NCI-H345 treated with DMSO at 0.1 percent for 48 hours (cell line): ENCODE results near the gene SETD3.

Source experiments
- DNase-seq: peaks from one replicate; lab custom pipeline; 2025; ENCODE audit not compliant: unreplicated experiment; lab: John Stamatoyannopoulos, UW

SETD3 gene

DNA sequence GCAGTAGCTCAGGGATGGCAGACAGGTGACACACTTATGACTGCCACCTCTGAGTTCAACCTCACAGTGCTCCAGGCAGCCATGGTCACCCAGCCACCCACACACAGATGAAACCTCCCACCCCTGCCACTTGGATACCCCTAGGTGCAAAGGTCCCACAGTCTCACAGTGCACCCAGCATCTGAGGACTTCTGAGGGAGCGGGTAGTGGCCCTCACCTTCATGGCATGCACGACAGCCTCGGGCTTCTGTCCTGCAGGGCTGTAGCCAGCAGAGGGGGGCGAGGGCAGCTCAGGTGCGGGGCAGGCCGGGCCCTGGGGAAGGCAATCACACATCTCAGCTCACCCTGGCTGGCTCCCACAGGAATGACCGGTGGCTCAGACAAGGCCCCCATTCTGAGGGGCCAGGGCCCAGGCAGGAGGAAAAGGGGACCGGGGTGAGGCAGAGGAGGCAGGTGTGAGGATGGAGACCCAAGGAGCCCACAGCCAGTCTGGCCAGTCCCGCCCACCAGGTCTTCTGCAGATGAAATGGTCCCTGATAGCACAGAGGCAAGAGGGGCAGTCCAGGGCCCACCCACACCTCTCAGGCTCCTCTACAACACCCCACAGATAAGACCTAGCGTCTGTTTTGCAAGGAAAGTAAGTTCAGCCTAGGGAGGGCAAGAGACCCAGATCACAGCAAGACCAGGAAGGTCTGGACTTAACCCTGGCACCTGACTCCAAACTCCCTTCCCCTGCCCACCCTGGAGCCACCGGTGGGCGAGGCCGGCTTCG is 36.4 kb upstream of the SETD3 start:
- DNase-seq = no peak

DNA sequence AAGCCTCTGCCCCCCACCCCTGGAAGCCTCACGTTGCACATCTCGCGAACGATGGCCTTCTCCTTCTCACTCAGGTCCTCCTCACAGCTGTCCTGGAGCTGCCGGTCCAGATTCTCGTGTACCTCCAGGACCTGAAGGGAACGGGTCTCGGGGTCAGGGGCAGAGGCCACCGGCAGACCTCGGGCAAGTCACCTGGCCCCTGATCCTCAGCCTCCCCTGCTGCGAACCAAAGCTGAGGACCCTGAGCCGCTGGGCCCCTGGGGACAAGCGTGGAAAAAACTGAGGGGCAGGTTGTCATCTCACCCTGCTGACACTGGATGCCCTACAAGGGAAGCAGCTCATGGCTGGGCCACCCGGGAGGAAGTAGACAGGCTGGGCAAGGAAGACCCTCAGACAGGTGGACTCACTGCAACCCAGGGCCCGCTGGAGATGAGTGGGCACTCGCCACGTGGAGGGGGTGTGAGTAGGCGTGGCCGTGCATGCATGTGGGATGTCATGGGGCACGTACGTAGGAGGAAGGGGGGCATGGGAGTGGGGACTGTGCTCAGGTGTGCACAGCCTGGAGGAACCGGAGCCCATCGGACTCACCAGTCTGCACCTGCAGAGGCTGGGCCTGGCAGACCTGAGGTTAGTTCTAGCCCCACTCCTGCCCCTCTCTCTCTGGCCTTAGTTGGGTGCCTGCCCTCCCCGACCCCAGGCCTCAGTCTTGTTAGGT is 35.7 kb upstream of the SETD3 start:
- DNase-seq = no peak

DNA sequence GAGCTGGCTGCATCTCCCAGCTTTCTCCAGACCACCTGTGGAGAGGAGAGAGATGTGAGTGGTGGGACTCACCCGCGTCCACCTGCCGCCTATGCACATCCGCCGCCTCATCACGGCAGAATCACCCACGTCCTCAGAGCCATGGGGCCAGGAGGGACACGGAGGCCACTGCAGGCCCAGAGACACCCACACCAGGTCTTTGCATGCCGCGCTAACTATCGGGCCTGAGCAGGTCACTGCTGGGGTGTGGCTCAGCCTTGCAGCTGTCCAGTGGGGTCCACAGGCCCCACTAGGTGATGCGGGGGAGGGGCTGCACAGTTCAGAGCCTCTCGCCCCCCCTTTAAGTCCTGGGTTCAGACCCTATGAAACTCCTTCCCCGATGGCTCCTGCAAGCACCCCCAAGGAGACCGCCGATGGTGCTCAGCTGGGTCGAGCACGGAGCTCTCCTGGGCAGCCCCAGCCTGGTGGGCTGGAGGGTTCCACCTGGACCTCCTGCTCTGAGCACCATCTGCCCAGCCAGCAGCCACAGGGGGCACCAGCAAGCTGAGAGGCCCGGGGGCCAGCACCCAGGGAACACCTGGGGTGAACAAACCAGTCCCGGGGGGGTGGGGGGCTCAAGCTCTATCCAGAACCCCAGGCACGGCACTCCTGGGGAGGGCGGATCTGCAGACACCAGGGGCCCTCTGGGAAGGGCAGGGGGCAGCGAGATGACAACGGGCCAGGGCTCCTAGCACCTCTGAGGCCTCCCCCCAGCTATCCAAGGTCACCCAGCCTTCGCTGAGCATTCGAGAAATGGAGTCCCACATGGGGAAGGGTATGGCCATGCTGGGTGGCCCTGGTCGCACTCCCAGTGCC is 34.9 kb upstream of the SETD3 start:
- no peak for DNase-seq

DNA sequence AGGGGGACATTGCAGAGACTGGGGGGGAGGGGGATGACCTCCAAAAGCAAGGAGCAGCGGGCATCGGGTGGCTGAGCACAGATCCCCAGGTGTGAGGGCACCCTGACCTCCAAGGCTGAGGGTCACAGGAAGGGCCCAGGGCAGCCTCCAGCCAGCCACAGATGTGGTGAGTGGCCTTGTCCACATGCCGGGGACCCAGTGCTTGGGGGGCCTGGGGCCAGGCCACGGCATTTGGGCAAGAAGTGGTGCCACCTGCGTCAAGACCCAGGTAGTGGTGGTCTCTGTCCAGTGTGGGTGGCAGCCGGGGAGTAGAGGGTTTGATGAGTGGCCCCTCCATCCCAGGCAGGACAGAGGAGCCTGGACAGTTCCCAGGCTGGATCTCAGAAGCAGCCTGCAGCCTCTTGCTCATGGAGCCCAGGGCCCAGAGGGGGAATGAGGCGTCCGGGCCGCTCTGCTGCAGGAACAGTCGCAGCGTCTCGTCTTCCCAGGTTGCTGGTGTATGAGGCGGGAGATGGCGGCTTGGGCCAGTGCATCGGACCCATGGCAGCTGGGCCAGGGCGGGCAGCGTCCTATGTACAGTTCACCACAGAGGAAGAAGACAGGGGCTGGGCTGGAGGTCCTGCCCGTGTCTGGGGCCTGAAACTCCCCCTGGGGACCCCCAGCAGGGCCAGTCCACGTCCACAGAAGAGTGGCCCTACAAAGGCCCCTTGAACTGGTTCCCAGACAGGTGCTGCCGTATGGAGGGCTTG is 34.1 kb upstream of the SETD3 start:
- DNase-seq = no peak

DNA sequence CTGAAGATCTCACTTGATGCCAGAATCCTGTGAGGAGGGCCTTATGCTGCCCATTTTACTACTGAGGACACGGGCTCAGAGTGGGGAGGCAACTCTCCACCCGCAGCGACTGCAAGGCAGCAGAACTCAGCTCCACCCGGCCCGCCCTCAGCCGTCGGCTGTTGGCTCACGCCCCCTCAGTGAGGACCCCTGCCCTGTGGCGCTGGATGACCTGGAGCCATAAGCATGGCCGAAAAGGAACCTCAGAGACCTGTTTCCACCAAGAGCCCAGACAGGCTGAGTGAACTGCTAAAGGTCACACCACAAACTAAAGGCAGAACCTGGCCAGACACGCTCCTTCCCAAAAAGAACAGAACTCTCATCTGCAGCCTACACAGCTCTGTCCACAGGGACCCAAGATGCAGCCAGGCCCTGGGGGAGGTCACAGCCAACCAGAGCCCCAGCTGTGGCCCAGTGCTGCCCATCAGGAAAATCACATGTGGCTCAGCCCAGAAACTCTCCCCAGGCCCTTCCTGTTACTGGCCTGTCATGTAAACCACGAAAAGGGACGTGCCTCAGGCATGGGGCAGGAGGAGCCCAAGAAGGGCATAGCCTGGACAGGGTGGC is 33.4 kb upstream of the SETD3 start:
- DNase-seq = no peak

DNA sequence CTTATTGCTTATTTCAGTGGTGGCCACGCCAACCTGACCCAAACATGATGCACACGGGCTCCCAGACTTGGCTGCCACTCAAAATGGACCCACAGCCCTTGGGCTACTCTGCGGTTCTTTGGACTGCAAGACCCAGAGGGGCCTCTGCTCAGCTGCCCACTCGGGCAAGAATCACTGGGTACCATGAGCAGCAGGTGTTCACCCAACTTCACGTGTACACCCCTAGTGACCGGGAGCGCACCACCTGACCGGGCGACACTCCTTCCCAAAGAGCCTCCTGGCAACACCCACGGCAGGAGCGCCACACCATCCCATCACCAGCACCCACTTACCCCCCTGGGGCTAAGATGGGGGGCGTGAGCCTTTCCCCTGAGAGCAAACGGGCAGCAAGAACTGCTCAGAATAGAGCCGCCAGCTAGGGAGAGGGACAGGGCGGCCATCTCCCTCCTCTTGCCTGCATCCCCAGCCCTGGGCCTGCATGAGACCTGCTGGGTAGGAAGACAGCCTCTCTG is 32.6 kb upstream of the SETD3 start:
- DNase-seq = no peak

DNA sequence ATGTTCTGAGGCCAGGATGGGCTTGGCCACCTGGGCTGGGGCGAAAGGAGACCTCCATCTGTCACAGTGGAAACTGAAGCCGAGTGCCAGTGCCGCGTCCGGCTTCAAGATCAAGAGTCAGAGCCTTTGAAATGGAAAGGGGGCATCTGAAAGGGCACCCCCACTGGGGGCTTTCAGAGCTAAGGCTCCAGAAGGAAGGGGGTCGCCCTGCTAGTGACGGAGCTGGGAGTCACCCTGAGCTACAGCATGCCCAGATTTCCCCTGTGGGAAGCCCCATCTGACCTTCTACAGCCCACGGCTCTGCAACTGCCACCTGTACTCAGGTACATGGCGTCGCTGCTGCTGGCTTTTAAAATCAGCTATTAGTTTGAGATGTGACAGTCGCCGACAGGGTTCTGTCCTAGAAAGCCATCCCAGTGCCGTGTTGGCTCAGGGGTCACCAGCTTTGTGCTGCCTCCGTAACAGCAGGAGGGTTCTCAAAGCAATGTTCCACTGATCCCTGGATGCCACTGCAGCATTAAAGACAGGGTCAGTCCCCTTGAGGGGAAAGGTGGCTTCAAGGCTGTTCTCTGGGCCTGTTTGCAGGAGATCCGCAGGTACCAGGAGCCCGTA is 32.0 kb upstream of the SETD3 start:
- no peak for DNase-seq

DNA sequence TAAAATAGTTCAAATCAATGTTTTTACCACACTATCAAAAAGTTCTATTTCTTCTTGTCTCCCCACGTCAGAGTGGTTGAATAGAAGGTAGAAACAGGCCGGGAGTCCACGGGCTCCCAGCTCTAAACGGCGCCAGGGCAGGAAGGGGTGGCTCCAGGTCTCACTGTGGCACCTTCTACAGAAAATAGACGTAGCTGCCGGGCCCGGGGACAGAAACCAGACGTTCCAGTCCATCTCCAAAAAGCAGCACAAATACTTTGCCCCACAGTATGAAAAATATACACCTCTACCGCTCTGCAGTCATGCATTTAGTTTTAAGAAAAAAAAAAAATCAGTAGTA is 31.4 kb upstream of the SETD3 start:
- DNase-seq = no peak

DNA sequence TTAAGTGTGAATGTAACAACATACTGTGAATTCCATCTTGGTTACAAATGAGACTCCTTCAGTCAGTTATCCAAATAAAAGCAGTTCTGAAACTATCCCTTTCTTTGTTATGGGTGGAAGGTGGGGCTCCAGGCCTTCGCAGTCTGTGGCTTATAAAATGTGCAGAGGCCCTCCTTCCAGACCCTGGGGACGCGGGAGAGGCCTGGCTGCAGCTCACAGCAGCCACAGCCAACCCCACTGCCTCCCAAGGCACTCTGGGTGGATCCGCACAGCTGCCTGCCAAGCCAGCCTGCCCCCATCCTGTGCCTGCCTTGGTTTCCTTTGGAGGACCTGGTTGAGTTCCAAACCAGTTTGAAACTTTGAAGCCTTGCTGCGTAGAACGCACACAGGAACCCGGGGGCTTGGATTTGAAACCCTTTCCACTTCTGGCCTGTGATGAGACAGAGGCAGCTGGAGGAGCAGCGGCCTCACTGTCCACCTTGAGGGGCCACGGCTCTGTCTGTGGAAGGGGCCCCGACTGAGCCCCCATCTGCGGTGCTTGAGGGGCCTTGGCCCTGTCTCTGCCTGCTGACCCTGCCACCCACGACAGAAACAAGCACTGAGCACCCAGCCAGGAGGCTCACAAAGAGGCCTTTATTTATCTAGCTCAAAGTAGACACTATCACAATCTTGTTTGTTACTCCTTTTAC is 30.9 kb upstream of the SETD3 start:
- DNase-seq = no peak

DNA sequence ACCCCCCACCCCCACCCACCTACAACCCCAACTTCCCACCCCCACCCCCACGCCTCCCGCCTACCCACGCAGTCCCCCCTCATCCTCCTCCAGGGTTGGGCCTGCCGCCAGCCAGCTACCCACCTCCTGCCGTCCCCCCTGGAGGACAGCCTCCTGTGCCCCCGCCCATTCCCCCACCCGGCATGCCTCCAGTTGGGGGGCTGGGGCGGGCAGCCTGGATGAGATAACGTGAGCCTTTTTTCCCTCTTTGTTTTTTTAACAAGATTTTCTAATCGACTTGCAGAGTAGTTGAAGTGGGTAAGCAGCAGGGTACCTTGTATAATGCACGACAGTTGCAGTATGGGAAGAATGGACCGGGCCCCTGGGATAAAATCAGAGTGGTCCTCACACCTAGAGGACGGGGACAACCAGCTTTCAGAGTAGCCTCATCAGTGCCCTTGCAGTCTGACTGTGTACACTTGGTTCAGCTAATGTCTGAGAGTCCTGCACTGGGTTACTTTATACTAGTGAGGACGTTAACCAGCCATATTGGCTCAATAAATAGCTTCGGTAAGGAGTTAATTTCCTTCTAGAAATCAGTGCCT is 30.0 kb upstream of the SETD3 start:
- DNase-seq = no peak

DNA sequence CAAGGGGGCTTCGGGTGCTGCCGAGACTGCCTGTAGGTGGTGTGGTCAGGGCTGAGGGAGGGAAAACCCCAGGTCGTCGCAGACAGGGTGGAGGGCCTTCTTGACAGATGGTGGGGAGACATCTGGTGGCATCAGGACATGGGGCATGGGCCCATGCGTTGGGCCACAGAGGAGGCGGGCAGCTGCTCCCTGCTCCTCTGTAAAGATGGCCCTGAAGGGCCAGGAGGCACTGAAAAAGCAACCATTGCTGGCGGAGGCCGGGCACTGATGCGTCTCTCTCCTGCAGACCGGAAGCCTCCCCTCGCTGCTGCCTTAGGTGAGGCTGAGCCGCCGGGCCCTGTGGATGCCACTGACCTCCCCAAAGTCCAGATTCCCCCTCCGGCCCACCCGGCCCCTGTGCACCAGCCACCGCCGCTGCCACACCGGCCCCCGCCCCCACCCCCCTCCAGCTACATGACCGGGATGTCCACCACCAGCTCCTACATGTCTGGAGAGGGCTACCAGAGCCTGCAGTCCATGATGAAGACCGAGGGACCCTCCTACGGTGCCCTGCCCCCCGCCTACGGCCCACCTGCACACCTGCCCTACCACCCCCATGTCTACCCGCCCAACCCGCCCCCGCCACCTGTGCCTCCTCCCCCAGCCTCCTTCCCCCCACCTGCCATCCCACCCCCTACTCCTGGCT is 29.4 kb upstream of the SETD3 start:
- DNase-seq = no peak

DNA sequence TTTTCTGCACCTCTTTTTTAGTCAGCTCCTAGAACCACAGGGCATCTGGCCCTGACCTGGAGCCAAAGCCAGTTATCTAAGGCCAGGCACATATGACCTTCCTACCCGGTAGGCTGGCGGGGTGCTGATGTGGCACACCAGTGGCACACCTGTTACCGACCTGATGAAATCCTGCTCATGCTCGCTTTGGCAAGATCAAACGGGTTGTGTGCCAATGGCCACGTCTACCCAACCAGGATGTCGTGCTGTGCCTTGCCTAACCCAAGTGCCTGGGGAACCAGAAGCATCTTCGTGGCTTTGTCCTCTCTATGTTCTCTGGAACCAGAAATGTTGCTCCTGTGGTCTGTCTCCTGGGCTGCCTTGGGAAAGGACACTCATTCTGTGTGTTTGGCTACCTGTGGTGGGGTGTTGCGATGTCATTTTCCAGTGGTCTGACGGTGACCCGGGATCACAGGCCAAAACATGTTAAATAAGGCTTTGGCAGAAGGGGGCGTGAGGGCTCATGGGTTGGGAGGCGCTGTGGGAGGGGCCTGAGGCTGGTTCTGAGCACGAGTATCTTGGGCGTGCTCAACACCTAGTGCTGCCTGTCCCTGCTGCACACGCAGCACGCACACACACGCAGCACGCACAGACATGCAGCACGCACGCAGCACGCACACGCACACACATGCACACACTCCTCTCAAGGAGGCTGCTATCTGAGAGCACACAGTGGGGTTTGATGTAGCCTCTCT is 28.4 kb upstream of the SETD3 start:
- DNase-seq = no peak

DNA sequence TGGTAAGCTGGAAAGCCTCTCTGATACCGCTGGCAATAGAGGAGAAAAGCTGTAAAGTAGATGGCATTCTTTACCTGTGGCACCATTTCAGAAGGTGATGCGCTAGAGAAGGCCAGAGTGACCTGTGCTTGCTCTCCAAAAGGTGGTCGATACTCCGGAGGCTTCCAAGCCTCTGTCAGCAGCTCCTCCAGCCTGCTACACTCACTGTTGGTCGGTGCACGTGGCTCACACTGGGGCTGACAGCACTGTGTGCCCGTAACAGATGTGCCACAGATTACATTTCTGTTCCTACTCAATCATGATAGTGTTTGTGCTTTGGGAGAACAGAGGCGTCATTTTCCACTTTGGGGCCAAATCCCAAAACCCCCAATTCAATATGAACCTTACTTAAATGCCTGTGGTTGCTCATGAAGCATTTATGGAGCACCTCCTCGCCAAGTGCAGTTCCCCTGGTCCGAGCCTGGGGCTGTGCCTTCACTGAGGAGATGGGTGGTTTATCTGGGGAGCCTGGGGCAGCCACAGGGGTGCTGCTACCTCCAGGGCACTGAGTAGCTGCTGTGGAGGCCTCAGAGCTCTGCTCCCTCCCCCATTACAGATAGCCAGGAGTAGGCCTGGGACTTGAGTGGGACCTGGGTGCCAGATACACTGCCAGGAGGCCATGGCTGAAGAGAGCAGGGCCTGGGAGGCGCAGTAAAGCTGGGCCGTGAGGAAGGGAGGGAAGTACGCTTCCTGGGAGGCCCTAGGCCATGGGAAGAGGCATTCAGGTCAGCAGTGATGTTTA is 27.4 kb upstream of the SETD3 start:
- no peak for DNase-seq

DNA sequence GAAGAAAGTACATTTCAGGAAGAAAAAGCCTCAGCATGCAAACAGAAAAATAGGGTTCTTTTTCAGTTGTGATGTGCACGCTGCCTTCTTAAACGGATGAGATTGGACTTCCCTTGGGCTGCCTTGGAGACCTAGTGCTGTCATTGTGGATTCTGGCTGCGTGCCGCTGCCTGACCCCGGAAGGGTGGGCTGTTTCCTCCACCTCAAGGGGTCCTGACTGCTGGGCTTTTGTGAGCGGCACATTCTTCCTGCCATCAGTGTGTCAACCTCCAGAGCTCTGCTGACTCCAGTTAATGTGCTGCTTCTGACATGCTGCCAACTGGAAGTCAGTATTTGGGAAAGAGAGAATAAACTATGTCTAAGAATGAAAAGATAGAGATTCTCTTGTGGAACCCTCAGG is 25.6 kb upstream of the SETD3 start:
- no peak for DNase-seq

DNA sequence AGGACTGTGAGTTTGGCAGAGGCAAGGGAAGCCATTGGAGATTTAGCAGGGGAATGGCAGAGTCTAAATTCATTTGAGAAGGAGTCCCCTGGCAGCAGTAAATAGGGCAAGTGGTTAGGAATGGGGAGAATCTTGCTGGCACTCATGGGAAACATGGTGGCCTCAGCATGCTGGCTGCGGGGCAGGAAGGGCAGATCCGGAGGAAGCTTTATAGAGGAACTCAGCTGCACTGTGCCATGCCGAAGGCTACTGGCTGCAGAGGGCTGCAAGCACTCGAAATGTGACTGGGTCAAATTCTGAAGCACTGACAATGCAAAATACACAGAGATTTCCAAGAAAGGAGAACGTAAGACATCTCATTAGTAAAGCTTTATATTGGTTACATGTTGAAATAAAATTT is 24.4 kb upstream of the SETD3 start:
- no peak for DNase-seq

DNA sequence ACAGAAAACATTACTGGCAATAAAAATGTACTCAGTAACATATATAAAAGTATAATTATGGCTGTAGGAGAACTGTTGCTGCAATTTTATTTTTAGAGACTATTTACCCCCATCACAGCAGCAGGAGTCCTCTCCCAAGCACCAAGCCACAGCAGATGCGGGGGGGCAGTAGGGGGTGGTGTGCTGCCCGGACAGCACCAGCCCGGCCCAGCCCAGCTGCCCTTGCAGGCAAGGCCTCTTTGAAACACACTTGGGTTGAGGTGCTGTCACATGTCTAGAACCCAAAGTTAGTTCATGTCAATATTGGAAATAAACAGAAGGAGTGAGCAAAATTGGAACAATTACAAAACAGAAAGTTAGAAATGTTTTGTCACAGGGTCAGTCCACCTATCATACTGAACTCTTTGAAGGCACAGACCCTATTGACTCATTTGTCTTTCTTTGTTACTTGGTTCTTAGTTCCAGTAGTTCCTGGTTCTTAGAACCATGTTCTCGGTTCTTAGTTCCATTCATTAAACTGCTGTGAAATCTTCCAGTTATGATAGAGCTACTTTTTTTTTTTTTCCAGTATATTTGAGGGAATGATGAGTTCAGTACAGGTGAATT is 23.3 kb upstream of the SETD3 start:
- no peak for DNase-seq

DNA sequence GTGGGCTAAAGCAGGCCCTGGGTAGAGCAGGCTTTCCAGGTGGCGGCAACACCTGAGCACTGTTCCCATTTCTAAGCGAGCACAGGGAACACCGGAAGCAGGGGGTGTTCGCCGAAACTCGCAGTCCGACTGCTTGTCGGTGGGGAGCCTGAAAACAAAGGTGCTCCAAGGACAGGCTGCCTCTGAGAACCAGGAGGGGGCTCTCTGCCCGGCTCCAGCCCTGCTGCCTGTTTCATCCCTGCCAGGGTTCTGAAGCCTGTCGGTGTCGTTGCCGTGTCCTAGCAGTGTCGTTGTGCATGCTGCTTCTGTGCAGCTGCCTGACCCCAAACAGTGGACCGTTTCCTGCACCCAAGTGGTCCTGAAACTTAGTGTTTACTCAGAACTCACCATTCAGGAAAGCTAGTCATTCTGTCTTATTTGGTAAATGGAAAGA is 22.3 kb upstream of the SETD3 start:
- no peak for DNase-seq
